Measurements from ENCODE around the gene EIPR1.

DNA sequence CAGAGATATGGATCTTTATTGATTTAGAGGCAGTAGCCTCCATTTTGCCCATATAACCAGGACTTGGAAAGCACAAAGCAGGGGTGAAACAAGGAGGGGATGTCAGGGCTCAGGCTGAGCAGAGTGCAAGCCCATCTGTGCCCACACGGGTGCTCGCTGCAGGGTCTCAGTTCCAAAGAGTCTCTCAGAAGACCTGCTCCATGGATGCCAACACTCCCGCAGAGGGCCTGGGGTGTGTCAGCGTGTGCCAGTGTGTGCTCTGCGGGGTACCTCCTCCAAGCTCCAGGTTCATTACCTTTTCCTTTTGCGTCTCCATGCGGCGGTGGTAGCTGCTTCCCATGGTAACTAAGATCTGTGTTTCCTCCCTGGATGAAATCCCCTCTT, 107.5 kb downstream of the EIPR1 start:
- no peak for TF ChIP-seq EZH2 (IDR thresholded peaks at IDR 0.05)
- TF ChIP-seq POLR2AphosphoS5 (IDR thresholded peaks at IDR 0.05; ENCODE audit: borderline replicate concordance, low read depth, low read length) = no peak

Data from SK-N-MC (cell line).